ENCODE measurements around the gene MAML2.
A peak's percentile ranks its signal among the peaks of the same experiment; 100 is the strongest.

The MAML2 gene

GRCh38 chr11:96161307-96162089 is 181.5 kb downstream of the MAML2 start:
- no peak overlapping the region for H3K4ac ChIP-seq (ENCODE audit: low read depth, low read length)
- H3K4me2 ChIP-seq (ENCODE audit: low read length), result no peak overlapping the region
- WGBS (ENCODE audit: extremely low coverage, insufficient coverage, low lambda C conversion rate), result no CpG with 5 or more reads among the region's 10 CpGs
- no peaks in the 10 kb centered on the region for H3K79me1 ChIP-seq (ENCODE audit: low read length)
- no peak overlapping the region for H3K27ac ChIP-seq (ENCODE audit: low read depth, low read length)
- H4K5ac ChIP-seq (ENCODE audit: low read length), result no peak overlapping the region
- H3K4me3 ChIP-seq (ENCODE audit: low read length), result no peak overlapping the region
- no peak overlapping the region for H2AK5ac ChIP-seq (ENCODE audit: low read length)
- no peak overlapping the region for H2BK120ac ChIP-seq (ENCODE audit: low read depth, low read length)
- peak overlapping the region; percentile 90 for H3K18ac ChIP-seq (ENCODE audit: low read length)
- H3K79me2 ChIP-seq (ENCODE audit: control insufficient read depth, insufficient read depth, low read length), result no peaks in the 10 kb centered on the region
- no peak overlapping the region for H3K23ac ChIP-seq (ENCODE audit: low read length)
- DNase-seq, result no peak
- H2BK5ac ChIP-seq (ENCODE audit: low read length), result no peak overlapping the region
- no peaks in the 10 kb centered on the region for H3K27me3 ChIP-seq (ENCODE audit: insufficient read depth, low read length, poor library complexity)
- no peaks in the 10 kb centered on the region for H3K36me3 ChIP-seq (ENCODE audit: control insufficient read depth, insufficient read depth, low read length)
- peaks cover 2% of the 10 kb centered on the region for H3K4me1 ChIP-seq (ENCODE audit: control insufficient read depth, low read depth, low read length)
- H3K9ac ChIP-seq (ENCODE audit: low read length), result no peak overlapping the region
- peak overlapping the region; percentile 4 for H2BK15ac ChIP-seq (replicated peaks; ENCODE audit: low read depth)
- H4K8ac ChIP-seq (ENCODE audit: low read depth, low read length), result no peak overlapping the region
- no peak overlapping the region for H3K56ac ChIP-seq (ENCODE audit: low read length)

- Histone ChIP-seq H3K27me3 (ENCODE audit: insufficient read depth, low read length, poor library complexity) (no peaks in the 10 kb centered on the region), H4K8ac (ENCODE audit: low read depth, low read length) (no peak overlapping the region), H3K4me2 (ENCODE audit: low read length) (no peak overlapping the region), H3K36me3 (ENCODE audit: control insufficient read depth, insufficient read depth, low read length) (no peaks in the 10 kb centered on the region), H3K18ac (ENCODE audit: low read length) (peak overlapping the region; percentile 90), H2BK15ac (replicated peaks; ENCODE audit: low read depth) (no peak overlapping the region), H3K4me3 (ENCODE audit: low read length) (no peak overlapping the region), H4K5ac (ENCODE audit: low read length) (no peak overlapping the region), H2AK5ac (ENCODE audit: low read length) (no peak overlapping the region), H3K56ac (ENCODE audit: low read length) (no peak overlapping the region), H3K27ac (ENCODE audit: low read depth, low read length) (no peak overlapping the region), H3K79me2 (ENCODE audit: control insufficient read depth, insufficient read depth, low read length) (no peaks in the 10 kb centered on the region), H3K9ac (ENCODE audit: low read length) (no peak overlapping the region), H3K4ac (ENCODE audit: low read depth, low read length) (no peak overlapping the region), H2BK120ac (ENCODE audit: low read depth, low read length) (peak overlapping the region; percentile 61), H3K23ac (ENCODE audit: low read length) (no peak overlapping the region), H3K4me1 (ENCODE audit: control insufficient read depth, low read depth, low read length) (peaks cover 5% of the 10 kb centered on the region), H3K79me1 (ENCODE audit: low read length) (no peaks in the 10 kb centered on the region), H2BK5ac (ENCODE audit: low read length) (no peak overlapping the region)
- no peak for DNase-seq
- no CpG with 5 or more reads among the region's 7 CpGs for WGBS (ENCODE audit: extremely low coverage, insufficient coverage, low lambda C conversion rate)
Observed at GRCh38 chr11:96160732-96161306, 182.2 kb downstream of the MAML2 start.

- H3K79me2 ChIP-seq (ENCODE audit: control insufficient read depth, insufficient read depth, low read length), result no peaks in the 10 kb centered on the region
- no peak overlapping the region for H2AK5ac ChIP-seq (ENCODE audit: low read length)
- H2BK5ac ChIP-seq (ENCODE audit: low read length), result no peak overlapping the region
- H4K8ac ChIP-seq (ENCODE audit: low read depth, low read length), result no peak overlapping the region
- H3K18ac ChIP-seq (ENCODE audit: low read length), result no peak overlapping the region
- H3K56ac ChIP-seq (ENCODE audit: low read length), result no peak overlapping the region
- no peak overlapping the region for H3K23ac ChIP-seq (ENCODE audit: low read length)
- H3K9ac ChIP-seq (ENCODE audit: low read length), result no peak overlapping the region
- H3K79me1 ChIP-seq (ENCODE audit: low read length), result no peaks in the 10 kb centered on the region
- no peak overlapping the region for H2BK120ac ChIP-seq (ENCODE audit: low read depth, low read length)
- peaks cover 7% of the 10 kb centered on the region for H3K4me1 ChIP-seq (ENCODE audit: control insufficient read depth, low read depth, low read length)
- no peak overlapping the region for H3K4me3 ChIP-seq (ENCODE audit: low read length)
- H4K5ac ChIP-seq (ENCODE audit: low read length), result no peak overlapping the region
- H3K27ac ChIP-seq (ENCODE audit: low read depth, low read length), result no peak overlapping the region
- H3K36me3 ChIP-seq (ENCODE audit: control insufficient read depth, insufficient read depth, low read length), result no peaks in the 10 kb centered on the region
- WGBS (ENCODE audit: extremely low coverage, insufficient coverage, low lambda C conversion rate), result no CpG with 5 or more reads among the region's 6 CpGs
- no peak overlapping the region for H2BK15ac ChIP-seq (replicated peaks; ENCODE audit: low read depth)
- H3K27me3 ChIP-seq (ENCODE audit: insufficient read depth, low read length, poor library complexity), result no peaks in the 10 kb centered on the region
- no peak overlapping the region for H3K4me2 ChIP-seq (ENCODE audit: low read length)
- no peak overlapping the region for H3K4ac ChIP-seq (ENCODE audit: low read depth, low read length)
- peak; percentile 44 for DNase-seq
Observed at GRCh38 chr11:96159968-96160367, 183.0 kb downstream of the MAML2 start.

GRCh38 chr11:96158126-96158525 is 184.9 kb downstream of the MAML2 start:
- peaks cover 15% of the 10 kb centered on the region for H3K4me1 ChIP-seq (ENCODE audit: control insufficient read depth, low read depth, low read length)
- H4K5ac ChIP-seq (ENCODE audit: low read length), result no peak overlapping the region
- H3K4ac ChIP-seq (ENCODE audit: low read depth, low read length), result no peak overlapping the region
- no peaks in the 10 kb centered on the region for H3K36me3 ChIP-seq (ENCODE audit: control insufficient read depth, insufficient read depth, low read length)
- no peak overlapping the region for H3K27ac ChIP-seq (ENCODE audit: low read depth, low read length)
- H3K79me1 ChIP-seq (ENCODE audit: low read length), result no peaks in the 10 kb centered on the region
- no peak overlapping the region for H3K9ac ChIP-seq (ENCODE audit: low read length)
- H2AK5ac ChIP-seq (ENCODE audit: low read length), result no peak overlapping the region
- no peaks in the 10 kb centered on the region for H3K27me3 ChIP-seq (ENCODE audit: insufficient read depth, low read length, poor library complexity)
- no peak overlapping the region for H2BK120ac ChIP-seq (ENCODE audit: low read depth, low read length)
- peak overlapping the region; percentile 88 for H3K18ac ChIP-seq (ENCODE audit: low read length)
- DNase-seq, result no peak
- no CpG with 5 or more reads among the region's 1 CpG for WGBS (ENCODE audit: extremely low coverage, insufficient coverage, low lambda C conversion rate)
- H3K79me2 ChIP-seq (ENCODE audit: control insufficient read depth, insufficient read depth, low read length), result no peaks in the 10 kb centered on the region
- H3K23ac ChIP-seq (ENCODE audit: low read length), result no peak overlapping the region
- H2BK5ac ChIP-seq (ENCODE audit: low read length), result no peak overlapping the region
- no peak overlapping the region for H3K4me3 ChIP-seq (ENCODE audit: low read length)
- no peak overlapping the region for H4K8ac ChIP-seq (ENCODE audit: low read depth, low read length)
- no peak overlapping the region for H3K56ac ChIP-seq (ENCODE audit: low read length)
- peak overlapping the region; percentile 2 for H2BK15ac ChIP-seq (replicated peaks; ENCODE audit: low read depth)
- no peak overlapping the region for H3K4me2 ChIP-seq (ENCODE audit: low read length)

- Histone ChIP-seq H3K9ac (ENCODE audit: low read length) (no peak overlapping the region), H3K36me3 (ENCODE audit: control insufficient read depth, insufficient read depth, low read length) (no peaks in the 10 kb centered on the region), H3K4ac (ENCODE audit: low read depth, low read length) (no peak overlapping the region), H2BK15ac (replicated peaks; ENCODE audit: low read depth) (no peak overlapping the region), H3K4me3 (ENCODE audit: low read length) (no peak overlapping the region), H2AK5ac (ENCODE audit: low read length) (no peak overlapping the region), H2BK5ac (ENCODE audit: low read length) (no peak overlapping the region), H3K4me1 (ENCODE audit: control insufficient read depth, low read depth, low read length) (peaks cover 15% of the 10 kb centered on the region), H3K23ac (ENCODE audit: low read length) (no peak overlapping the region), H3K79me2 (ENCODE audit: control insufficient read depth, insufficient read depth, low read length) (no peaks in the 10 kb centered on the region), H4K8ac (ENCODE audit: low read depth, low read length) (no peak overlapping the region), H4K5ac (ENCODE audit: low read length) (no peak overlapping the region), H3K27ac (ENCODE audit: low read depth, low read length) (no peak overlapping the region), H3K4me2 (ENCODE audit: low read length) (no peak overlapping the region), H3K18ac (ENCODE audit: low read length) (no peak overlapping the region), H3K79me1 (ENCODE audit: low read length) (no peaks in the 10 kb centered on the region), H3K56ac (ENCODE audit: low read length) (no peak overlapping the region), H3K27me3 (ENCODE audit: insufficient read depth, low read length, poor library complexity) (no peaks in the 10 kb centered on the region), H2BK120ac (ENCODE audit: low read depth, low read length) (no peak overlapping the region)
- no peak for DNase-seq
Observed at GRCh38 chr11:96157517-96157873, 185.5 kb downstream of the MAML2 start.

GRCh38 chr11:96156379-96156722 is 186.6 kb downstream of the MAML2 start:
- no peak overlapping the region for H3K18ac ChIP-seq (ENCODE audit: low read length)
- no peak for DNase-seq
- no peak overlapping the region for H4K5ac ChIP-seq (ENCODE audit: low read length)
- H2BK5ac ChIP-seq (ENCODE audit: low read length), result peak overlapping the region; percentile 20
- whole genome bisulfite sequencing (ENCODE audit: extremely low coverage, insufficient coverage, low lambda C conversion rate), result no CpG with 5 or more reads among the region's 3 CpGs
- H3K4ac ChIP-seq (ENCODE audit: low read depth, low read length), result no peak overlapping the region
- H2BK15ac ChIP-seq (replicated peaks; ENCODE audit: low read depth), result no peak overlapping the region
- no peaks in the 10 kb centered on the region for H3K79me2 ChIP-seq (ENCODE audit: control insufficient read depth, insufficient read depth, low read length)
- H3K36me3 ChIP-seq (ENCODE audit: control insufficient read depth, insufficient read depth, low read length), result no peaks in the 10 kb centered on the region
- H3K4me1 ChIP-seq (ENCODE audit: control insufficient read depth, low read depth, low read length), result peaks cover 15% of the 10 kb centered on the region
- H4K8ac ChIP-seq (ENCODE audit: low read depth, low read length), result no peak overlapping the region
- no peaks in the 10 kb centered on the region for H3K27me3 ChIP-seq (ENCODE audit: insufficient read depth, low read length, poor library complexity)
- no peak overlapping the region for H3K4me3 ChIP-seq (ENCODE audit: low read length)
- H3K27ac ChIP-seq (ENCODE audit: low read depth, low read length), result no peak overlapping the region
- H3K79me1 ChIP-seq (ENCODE audit: low read length), result no peaks in the 10 kb centered on the region
- no peak overlapping the region for H2BK120ac ChIP-seq (ENCODE audit: low read depth, low read length)
- no peak overlapping the region for H3K23ac ChIP-seq (ENCODE audit: low read length)
- H3K9ac ChIP-seq (ENCODE audit: low read length), result no peak overlapping the region
- no peak overlapping the region for H2AK5ac ChIP-seq (ENCODE audit: low read length)
- H3K56ac ChIP-seq (ENCODE audit: low read length), result peak overlapping the region; percentile 69
- no peak overlapping the region for H3K4me2 ChIP-seq (ENCODE audit: low read length)
